Ascending aorta (tissue), 2 donors: ENCODE data around the gene GRM8. TPM values are rescaled to one million over a fixed set of nuclear protein-coding genes. Genes with fewer than 3 reads are reported as not detected.

Experiments
- DNase-seq, 2 donors: peaks; one replicate each; pipeline ENCODE4 v3.0.0-alpha.2; 2019; ENCODE audit warnings: low spot score in 2 of 2
- H3K27ac ChIP-seq, 2 donors: fragments of 200-600 bp; sonication (generic); one replicate each; pipeline ENCODE4 v1.5.1; 2016 to 2017; ENCODE audit warnings: mild to moderate bottlenecking in 1 of 2
- H3K27me3 ChIP-seq: fragments of 200-600 bp; sonication (generic); one replicate; pipeline ENCODE4 v1.5.1; 2017
- H3K36me3 ChIP-seq, 2 donors: fragments of 200-600 bp; sonication (generic); one replicate each; pipeline ENCODE4 v1.5.1; 2016
- H3K4me1 ChIP-seq, 2 donors: fragments of 200-600 bp; sonication (generic); one replicate each; pipeline ENCODE4 v1.5.1; 2016 to 2017; ENCODE audit warnings: mild to moderate bottlenecking in 1 of 2
- H3K4me3 ChIP-seq, 2 donors: fragments of 200-600 bp; sonication (generic); one replicate each; pipeline ENCODE4 v1.5.1; 2016 to 2017; ENCODE audit warnings: mild to moderate bottlenecking in 1 of 2
- H3K9me3 ChIP-seq, 2 donors: fragments of 200-600 bp; sonication (generic); one replicate each; pipeline ENCODE4 v1.5.1; 2016
- intact Hi-C: fragments of 100-400 bp; cut with DNase I; formaldehyde crosslinking; loops from one replicate; pipeline ENCODE4 v1.15.1; 2023
- total RNA-seq: library from RNA; depleted of rRNA; stranded (reverse); fragments of >200 nt; gene quantifications from one replicate; pipeline ENCODE4 v1.1.0, GENCODE V29; 2016
- TF ChIP-seq, protein P1 (sequence below), 3 experiments: fragments of 200-600 bp in 2 of 3; fragments of 450-650 bp in 1 of 3; sonication (generic) in 2 of 3; IDR thresholded peaks; one replicate each; pipeline ENCODE4 v1.5.1; 2016 to 2019; ENCODE audit warnings: antibody characterized with exemption in 3 of 3, mild to moderate bottlenecking in 1 of 3, moderate library complexity in 1 of 3

Gene GRM8
- total RNA-seq, 1 donor from 2014 or later = not detected

DNA sequence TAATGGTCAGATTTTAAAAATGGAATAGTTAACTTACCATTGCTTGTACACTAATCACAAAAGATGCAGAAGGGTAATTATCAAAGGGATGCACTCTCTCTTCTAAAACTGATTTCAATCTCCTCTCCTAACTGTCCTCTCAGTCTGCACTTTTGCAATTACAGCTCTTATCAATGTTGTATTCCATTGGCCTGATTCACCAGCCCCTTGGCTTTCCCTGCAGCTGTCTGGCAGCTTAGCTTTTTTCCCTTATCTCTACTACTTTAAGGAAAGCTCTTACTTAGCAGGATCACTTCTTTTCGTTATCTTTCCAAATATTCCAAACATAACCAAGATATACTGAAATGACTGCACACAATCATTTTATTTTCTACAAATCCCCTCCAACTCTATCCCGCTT lies 448.8 kb downstream of the GRM8 start:
- Histone ChIP-seq H3K27ac (no peak overlapping the region), H3K36me3 (no peaks in the 10 kb centered on the region), H3K9me3 (no peaks in the 10 kb centered on the region), H3K27me3 (no peaks in the 10 kb centered on the region), H3K4me3 (no peak overlapping the region), H3K4me1 (no peaks in the 10 kb centered on the region)
- intact Hi-C loops = no loop called here
- DNase-seq = no peak
- TF ChIP-seq, protein P1, sequence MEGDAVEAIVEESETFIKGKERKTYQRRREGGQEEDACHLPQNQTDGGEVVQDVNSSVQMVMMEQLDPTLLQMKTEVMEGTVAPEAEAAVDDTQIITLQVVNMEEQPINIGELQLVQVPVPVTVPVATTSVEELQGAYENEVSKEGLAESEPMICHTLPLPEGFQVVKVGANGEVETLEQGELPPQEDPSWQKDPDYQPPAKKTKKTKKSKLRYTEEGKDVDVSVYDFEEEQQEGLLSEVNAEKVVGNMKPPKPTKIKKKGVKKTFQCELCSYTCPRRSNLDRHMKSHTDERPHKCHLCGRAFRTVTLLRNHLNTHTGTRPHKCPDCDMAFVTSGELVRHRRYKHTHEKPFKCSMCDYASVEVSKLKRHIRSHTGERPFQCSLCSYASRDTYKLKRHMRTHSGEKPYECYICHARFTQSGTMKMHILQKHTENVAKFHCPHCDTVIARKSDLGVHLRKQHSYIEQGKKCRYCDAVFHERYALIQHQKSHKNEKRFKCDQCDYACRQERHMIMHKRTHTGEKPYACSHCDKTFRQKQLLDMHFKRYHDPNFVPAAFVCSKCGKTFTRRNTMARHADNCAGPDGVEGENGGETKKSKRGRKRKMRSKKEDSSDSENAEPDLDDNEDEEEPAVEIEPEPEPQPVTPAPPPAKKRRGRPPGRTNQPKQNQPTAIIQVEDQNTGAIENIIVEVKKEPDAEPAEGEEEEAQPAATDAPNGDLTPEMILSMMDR (IDR thresholded peaks at IDR 0.05) = no peak

DNA sequence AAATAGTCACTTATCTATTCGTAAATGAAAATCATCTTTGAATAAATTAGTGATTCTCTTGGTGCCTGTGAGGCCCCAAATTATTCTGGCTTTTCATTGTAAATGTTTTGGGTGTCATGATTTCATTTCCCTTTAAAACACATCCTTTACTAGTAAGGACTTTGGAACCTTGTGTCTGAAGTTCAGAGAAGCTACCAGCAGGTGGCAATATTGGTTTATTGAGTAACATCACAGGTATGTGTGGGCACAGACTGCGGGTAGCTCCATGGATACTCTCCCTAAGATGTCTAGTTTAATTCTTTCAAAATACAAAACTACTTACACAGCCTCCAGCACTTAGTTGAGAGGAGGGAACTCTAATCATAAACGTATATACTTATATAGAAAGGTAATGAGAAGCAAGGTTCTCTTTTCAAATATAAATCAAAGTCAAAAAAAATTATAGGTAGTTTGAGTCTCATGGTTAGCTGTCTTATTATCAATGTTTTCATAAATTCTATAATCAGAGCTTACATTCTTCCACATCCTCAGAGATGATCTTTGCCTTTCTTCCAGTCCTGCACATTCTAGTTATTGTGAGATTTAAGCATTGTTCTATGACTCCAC lies 449.6 kb downstream of the GRM8 start:
- TF ChIP-seq, protein P1 (IDR thresholded peaks at IDR 0.05) = peak in 2 of 3 experiments; percentile 23 to 42
- Histone ChIP-seq H3K4me3 (no peak overlapping the region), H3K4me1 (no peaks in the 10 kb centered on the region), H3K36me3 (no peaks in the 10 kb centered on the region), H3K27ac (no peak overlapping the region), H3K9me3 (no peaks in the 10 kb centered on the region), H3K27me3 (no peaks in the 10 kb centered on the region)
- intact Hi-C loops = no loop called here
- no peak for DNase-seq

DNA sequence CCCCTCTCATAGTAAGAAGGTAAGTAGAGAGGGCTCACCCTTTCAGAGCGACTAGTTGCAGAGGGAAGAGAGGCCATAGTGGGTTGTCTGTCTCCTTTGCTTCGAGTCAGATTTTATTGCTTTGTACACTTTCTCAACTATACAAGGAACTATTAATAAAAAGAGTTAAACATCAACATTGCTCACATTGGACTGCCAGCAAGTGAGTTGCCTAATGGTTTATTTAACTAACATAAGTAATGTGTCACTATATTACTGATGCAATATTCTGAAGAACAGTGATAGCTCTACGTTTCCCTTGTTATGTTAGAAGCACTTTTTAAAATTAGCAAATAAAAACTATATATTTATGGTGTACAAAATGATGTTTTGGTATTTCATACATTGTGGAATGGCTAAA lies 451.0 kb downstream of the GRM8 start:
- Histone ChIP-seq H3K4me3 (no peak overlapping the region), H3K27ac (no peak overlapping the region), H3K9me3 (no peaks in the 10 kb centered on the region), H3K36me3 (no peaks in the 10 kb centered on the region), H3K4me1 (no peaks in the 10 kb centered on the region), H3K27me3 (no peaks in the 10 kb centered on the region)
- TF ChIP-seq, protein P1 (IDR thresholded peaks at IDR 0.05) = no peak
- DNase-seq = no peak
- intact Hi-C loops = no loop called here

DNA sequence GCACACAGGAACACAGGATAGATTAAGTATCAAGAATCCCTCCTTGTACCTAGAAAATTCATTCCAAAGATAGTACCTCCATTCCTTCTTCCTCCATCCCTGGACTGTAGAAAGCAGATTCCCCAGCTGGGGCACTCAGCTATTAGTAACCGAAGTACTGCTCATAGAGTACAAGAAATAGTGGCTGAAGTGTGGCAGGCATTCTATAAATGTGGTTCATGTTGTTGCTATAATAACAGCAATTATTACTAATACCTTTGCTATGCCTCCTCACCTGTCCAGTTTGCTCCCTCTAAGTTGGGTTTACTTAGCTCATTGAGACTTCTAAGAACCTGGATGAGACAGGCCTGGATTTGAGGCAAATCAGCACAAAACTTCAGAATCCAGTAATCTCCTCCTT lies 453.2 kb downstream of the GRM8 start:
- intact Hi-C loops = no loop called here
- Histone ChIP-seq H3K36me3 (no peaks in the 10 kb centered on the region), H3K4me3 (no peak overlapping the region), H3K27ac (no peak overlapping the region), H3K4me1 (no peaks in the 10 kb centered on the region), H3K9me3 (no peaks in the 10 kb centered on the region), H3K27me3 (no peaks in the 10 kb centered on the region)
- TF ChIP-seq, protein P1 (IDR thresholded peaks at IDR 0.05) = no peak
- no peak for DNase-seq

DNA sequence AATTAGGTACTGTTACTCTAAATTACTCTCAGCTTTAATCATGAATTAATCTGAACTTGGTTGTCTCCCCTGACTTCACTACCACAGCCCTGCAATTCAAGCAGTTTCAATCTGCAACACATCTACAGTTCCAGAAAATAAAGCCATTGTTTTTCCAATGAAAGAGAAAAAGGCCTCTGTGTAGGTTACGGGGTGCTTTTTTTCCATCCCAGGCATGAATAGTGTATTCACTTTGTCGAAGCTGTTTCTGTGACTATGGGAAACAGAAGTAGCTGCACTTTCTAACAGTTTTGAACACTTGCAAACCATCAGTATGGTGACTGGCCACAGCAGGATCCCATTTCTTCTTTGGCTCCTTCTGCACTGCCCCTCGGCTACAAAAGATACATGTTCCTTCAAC lies 460.2 kb downstream of the GRM8 start:
- no peak for DNase-seq
- Histone ChIP-seq H3K27me3 (no peaks in the 10 kb centered on the region), H3K4me1 (no peaks in the 10 kb centered on the region), H3K36me3 (no peaks in the 10 kb centered on the region), H3K9me3 (no peaks in the 10 kb centered on the region), H3K4me3 (no peak overlapping the region), H3K27ac (no peak overlapping the region)
- intact Hi-C loops = no loop called here
- TF ChIP-seq, protein P1 (IDR thresholded peaks at IDR 0.05) = no peak

DNA sequence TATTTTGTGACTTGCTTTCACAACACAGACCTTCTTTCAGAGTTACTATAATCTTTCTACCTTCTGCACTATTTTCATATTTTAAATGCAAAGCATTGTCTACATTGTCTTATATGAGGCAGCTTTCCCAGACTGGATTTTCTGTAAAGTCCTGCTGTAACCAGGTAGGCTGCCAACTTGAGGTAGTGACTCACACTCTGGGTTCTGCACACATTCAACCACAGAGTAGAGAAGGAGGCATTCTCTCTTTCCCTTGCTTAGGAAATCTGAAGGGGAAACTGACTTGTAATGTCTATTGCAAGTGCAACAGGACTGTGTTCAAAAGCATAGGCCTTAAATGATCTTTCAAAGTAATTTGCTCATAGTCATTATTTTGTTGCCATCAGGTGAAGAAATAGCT lies 461.4 kb downstream of the GRM8 start:
- H3K27ac ChIP-seq = no peak overlapping the region
- H3K27me3 ChIP-seq = no peaks in the 10 kb centered on the region
- H3K4me3 ChIP-seq = no peak overlapping the region
- no peaks in the 10 kb centered on the region for H3K36me3 ChIP-seq
- H3K4me1 ChIP-seq = no peaks in the 10 kb centered on the region
- intact Hi-C loops = no loop called here
- TF ChIP-seq, protein P1 (IDR thresholded peaks at IDR 0.05) = no peak
- no peak for DNase-seq
- no peaks in the 10 kb centered on the region for H3K9me3 ChIP-seq
